Heart right ventricle (tissue), 16 donors: ENCODE measurements around the gene SDR39U1. TPM values are rescaled to one million over a fixed set of nuclear protein-coding genes. Genes with fewer than 3 reads are reported as not detected.
"Not testable (repeated sequence)": the region's sequence is repeated elsewhere in the genome, so short reads cannot be mapped to it uniquely, and the experiment has no call there.

Source experiments
- ATAC-seq, 8 donors: fragments of 200-7000 bp; cut with Tn5 transposase; one replicate each; pipeline ENCODE4 v1.9.1; 2020; ENCODE audit warnings: mild to moderate bottlenecking in 8 of 8, moderate library complexity in 8 of 8, moderate number of reproducible peaks in 1 of 8
- DNase-seq, 2 donors: peaks; one replicate each; pipeline ENCODE4 v3.0.0-alpha.2; 2020
- H3K27ac ChIP-seq, 10 donors: fragments of 200-600 bp; sonication (generic) in 2 of 10; one replicate each; pipeline versions ENCODE4 v1.5.0 to v1.8.0; 2020 to 2022; ENCODE audit warnings: mild to moderate bottlenecking in 3 of 10
- H3K27me3 ChIP-seq, 7 donors: fragments of 200-600 bp; one replicate each; pipeline ENCODE4 v1.8.0; 2021 to 2022; ENCODE audit warnings: mild to moderate bottlenecking in 2 of 7
- H3K36me3 ChIP-seq, 9 donors: fragments of 200-600 bp; sonication (generic) in 1 of 9; one replicate each; pipeline versions ENCODE4 v1.5.0 to v1.8.0; 2020 to 2022; ENCODE audit warnings: mild to moderate bottlenecking in 2 of 9
- H3K4me1 ChIP-seq, 9 donors: fragments of 200-600 bp; sonication (generic) in 1 of 9; one replicate each; pipeline versions ENCODE4 v1.5.0 to v1.8.0; 2020 to 2022; ENCODE audit warnings: mild to moderate bottlenecking in 4 of 9
- H3K4me3 ChIP-seq, 10 donors: fragments of 200-600 bp; sonication (generic) in 2 of 10; one replicate each; pipeline versions ENCODE4 v1.5.0 to v1.8.0; 2020 to 2022; ENCODE audit warnings: mild to moderate bottlenecking in 7 of 10, moderate library complexity in 2 of 10
- H3K9me3 ChIP-seq, 11 donors: fragments of 200-600 bp in 10 of 11; sonication (generic) in 2 of 11; one replicate each; pipeline versions ENCODE4 v1.5.0 to v1.8.0; 2013 to 2022; ENCODE audit warnings: mild to moderate bottlenecking in 2 of 11, control low read depth in 1 of 11, moderate library complexity in 1 of 11
- CTCF ChIP-seq, 9 donors: fragments of 200-600 bp; sonication (generic) in 2 of 9; IDR thresholded peaks; one replicate each; pipeline versions ENCODE4 v1.5.0 to v1.8.0; 2021 to 2022; ENCODE audit warnings: antibody characterized with exemption in 9 of 9, mild to moderate bottlenecking in 5 of 9, moderate library complexity in 1 of 9
- WGBS, 2 donors: extraction: QIAGEN DNeasy Blood & Tissue Kit; methylation state at CpG; one replicate each; pipeline ENCODE4 v1.1.7; 2013; ENCODE audit warnings: inconsistent platforms in 1 of 2; 5-methylcytosine and 5-hydroxymethylcytosine counted together
- intact Hi-C, 10 donors: fragments of 100-400 bp; cut with DNase I; formaldehyde crosslinking; loops; one replicate each; pipeline versions ENCODE4 v1.11.1 to v1.14.2; 2022
- polyA plus RNA-seq, 2 donors: library from polyadenylated mRNA; stranded (reverse); fragments of 200-250 nt; gene quantifications; one replicate each; pipeline ENCODE4 v1.2.3, GENCODE V29; 2013
- total RNA-seq, 10 donors: library from RNA; stranded (reverse); fragmentation: NEBNext Ultra II Directional in 3 of 10; extraction: Animal tissue kit (Norgen Biotek cat#: 25700) in 3 of 10; gene quantifications; one replicate each; pipeline versions ENCODE4 v1.2.1 to v1.2.4, GENCODE V29; 2021 to 2023
- donor health status: Arrhythmogenic right ventricular cardiomyopathy.
- donor health status: ischemic (EF 13 %, LVEDD 7.1; RV severe dilation, severe dysfunction).
- donor health status: healthy with polysubstance abuse.
- donor health status: DM: no; HTN: yes; CAD: no.
- donor health status: DM: no; HTN: no; CAD: no.
- donor health status: ischemic (EF 25% LVEDD 6.9; RV normal size, moderate dysfunction).
- donor health status: ischemic (EF 25% LVEDD 5.7; RV mildly dilated, moderate dysfunction).
- donor health status: healthy.
- donor health status: DM: yes; HTN: yes; CAD: no.
- donor health status: Ischemic cardiomyopathy.
- donor health status: ischemic (EF 35%, LVEDD 5.7; RV mildly dilated, moderate dysfunction).
- donor health status: nonischemic (EF 11% LVEDD 7.7; RV severe dilation, severe dysfunction).
- donor health status: DM: yes; HTN: yes; CAD: no.
- donor health status: PGD.
- donor health status: ischemic (EF 29% LVEDD 5.4; RV normal size, mild dysfunction).
- donor health status: nonischemic (EF 23%, LVEDD 6.1; RV moderate dilation, normal function).

SDR39U1 gene
- total and polyA plus RNA-seq, 12 donors, result 55.6 to 108 (median 69.5) TPM

- no peak for TF ChIP-seq CTCF (IDR thresholded peaks at IDR 0.05)
- Histone ChIP-seq H3K36me3 (no peaks in the 10 kb centered on the region), H3K4me3 (no peak overlapping the region), H3K9me3 (peaks cover 0 to 3% (median 0%) of the 10 kb centered on the region in 11 donors), H3K27ac (no peak overlapping the region), H3K4me1 (peaks cover 0 to 19% (median 6%) of the 10 kb centered on the region in 9 donors), H3K27me3 (no peaks in the 10 kb centered on the region)
- intact Hi-C loops, result no loop called here
- no peak for ATAC-seq
- DNase-seq, result no peak
Observed at GRCh38 chr14:24461336-24461735, 18.8 kb upstream of the SDR39U1 start.

- H3K27ac ChIP-seq, result no peak overlapping the region
- no peak overlapping the region for H3K4me3 ChIP-seq
- 53 to 64% methylated on average over 3 of the region's 3 CpGs for WGBS, 2 donors
- intact Hi-C loops, result no loop called here
- ATAC-seq (no peak), DNase-seq (no peak)
- no peak for TF ChIP-seq CTCF (IDR thresholded peaks at IDR 0.05)
- peaks cover 0 to 3% (median 0%) of the 10 kb centered on the region in 11 donors for H3K9me3 ChIP-seq
- no peaks in the 10 kb centered on the region for H3K36me3 ChIP-seq
- H3K4me1 ChIP-seq, result peaks cover 0 to 19% (median 6%) of the 10 kb centered on the region in 9 donors
- H3K27me3 ChIP-seq, result no peaks in the 10 kb centered on the region
Observed at GRCh38 chr14:24459331-24459730, 16.8 kb upstream of the SDR39U1 start.

GRCh38 chr14:24458736-24459135, 16.2 kb upstream of the SDR39U1 start:
- intact Hi-C loops, result no loop called here
- Histone ChIP-seq H3K4me1 (peaks cover 0 to 19% (median 6%) of the 10 kb centered on the region in 9 donors), H3K36me3 (no peaks in the 10 kb centered on the region), H3K27me3 (no peaks in the 10 kb centered on the region), H3K9me3 (peaks cover 0 to 6% (median 0%) of the 10 kb centered on the region in 11 donors), H3K4me3 (no peak overlapping the region), H3K27ac (no peak overlapping the region)
- no peak for TF ChIP-seq CTCF (IDR thresholded peaks at IDR 0.05)
- DNase-seq (no peak), ATAC-seq (peak in 4 of 8 donors; percentile 20 to 54 (median 40))
- 38 to 53% methylated on average over 1 of the region's 1 CpG for WGBS, 2 donors

- H3K9me3 ChIP-seq, result peaks cover 0 to 10% (median 0%) of the 10 kb centered on the region in 11 donors
- ATAC-seq (no peak), DNase-seq (no peak)
- no peaks in the 10 kb centered on the region for H3K27me3 ChIP-seq
- intact Hi-C loops, result no loop called here
- H3K36me3 ChIP-seq, result peaks cover 0 to 2% (median 0%) of the 10 kb centered on the region in 9 donors
- H3K4me1 ChIP-seq, result peaks cover 0 to 19% (median 6%) of the 10 kb centered on the region in 9 donors
- H3K4me3 ChIP-seq, result no peak overlapping the region
- no peak overlapping the region for H3K27ac ChIP-seq
- no peak for TF ChIP-seq CTCF (IDR thresholded peaks at IDR 0.05)
Observed at GRCh38 chr14:24456980-24457379, 14.4 kb upstream of the SDR39U1 start.

- H3K9me3 ChIP-seq, intact Hi-C loops, DNase-seq, H3K27me3 ChIP-seq, ATAC-seq, H3K4me1 ChIP-seq, H3K36me3 ChIP-seq, H3K4me3 ChIP-seq, H3K27ac ChIP-seq: not testable (repeated sequence)
- WGBS, 2 donors, result 90 to 93% methylated on average over 2 of the region's 2 CpGs
Observed at GRCh38 chr14:24450828-24451227, 8.3 kb upstream of the SDR39U1 start.
